ENCODE data around the gene SUPT4H1.
A peak's percentile ranks its signal among the peaks of the same experiment; 100 is the strongest.

The SUPT4H1 gene

DNA sequence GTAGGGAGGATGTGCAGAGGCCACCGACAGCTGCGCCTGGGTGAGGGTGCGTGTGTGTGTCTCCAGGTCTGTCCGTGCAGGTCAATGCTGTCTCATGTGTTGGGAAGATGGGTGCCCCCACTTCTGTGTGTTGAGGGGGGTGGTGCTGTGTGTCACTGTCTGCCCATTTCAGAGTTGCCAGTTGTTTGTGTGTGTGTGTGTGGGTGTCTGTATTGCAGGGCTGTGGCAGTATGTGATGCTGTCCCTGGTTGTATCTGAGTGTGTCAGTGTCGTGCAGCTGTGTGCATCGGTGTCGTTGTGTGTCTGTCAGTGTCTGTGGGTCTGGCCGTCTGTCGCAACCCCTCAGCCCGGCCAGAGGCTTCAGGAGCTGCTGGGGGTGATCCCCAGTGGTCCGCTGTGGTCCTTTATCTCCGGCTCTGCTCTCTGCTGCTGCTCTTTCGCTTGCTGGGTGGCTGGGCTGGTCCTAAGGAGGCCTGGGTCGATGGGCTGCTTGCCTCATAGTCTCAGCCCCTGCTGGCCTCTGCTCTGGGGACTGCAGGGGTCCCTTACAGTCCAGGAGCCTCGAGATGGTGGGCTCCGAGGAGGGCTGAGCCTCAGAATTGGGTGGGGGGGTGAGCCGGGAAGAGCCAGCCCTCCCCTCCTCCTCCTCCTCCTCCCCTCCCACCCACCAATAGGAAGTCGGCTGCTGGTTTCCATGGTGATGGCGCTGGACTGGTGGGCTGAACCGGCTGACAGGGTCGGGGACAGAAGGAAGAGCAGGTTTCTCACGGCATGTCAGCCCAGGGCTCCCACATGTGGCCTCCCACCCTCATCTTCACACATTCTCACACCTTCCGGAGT, 23.6 kb downstream of the SUPT4H1 start, which contains the start of gene TSPOAP1:
TSPOAP1 (minus strand) TSS at position 601 of the 840 bp plus-strand sequence. CDS start 875 bp downstream, outside the sequence.
- DNase-seq = peak; percentile 59

DNA sequence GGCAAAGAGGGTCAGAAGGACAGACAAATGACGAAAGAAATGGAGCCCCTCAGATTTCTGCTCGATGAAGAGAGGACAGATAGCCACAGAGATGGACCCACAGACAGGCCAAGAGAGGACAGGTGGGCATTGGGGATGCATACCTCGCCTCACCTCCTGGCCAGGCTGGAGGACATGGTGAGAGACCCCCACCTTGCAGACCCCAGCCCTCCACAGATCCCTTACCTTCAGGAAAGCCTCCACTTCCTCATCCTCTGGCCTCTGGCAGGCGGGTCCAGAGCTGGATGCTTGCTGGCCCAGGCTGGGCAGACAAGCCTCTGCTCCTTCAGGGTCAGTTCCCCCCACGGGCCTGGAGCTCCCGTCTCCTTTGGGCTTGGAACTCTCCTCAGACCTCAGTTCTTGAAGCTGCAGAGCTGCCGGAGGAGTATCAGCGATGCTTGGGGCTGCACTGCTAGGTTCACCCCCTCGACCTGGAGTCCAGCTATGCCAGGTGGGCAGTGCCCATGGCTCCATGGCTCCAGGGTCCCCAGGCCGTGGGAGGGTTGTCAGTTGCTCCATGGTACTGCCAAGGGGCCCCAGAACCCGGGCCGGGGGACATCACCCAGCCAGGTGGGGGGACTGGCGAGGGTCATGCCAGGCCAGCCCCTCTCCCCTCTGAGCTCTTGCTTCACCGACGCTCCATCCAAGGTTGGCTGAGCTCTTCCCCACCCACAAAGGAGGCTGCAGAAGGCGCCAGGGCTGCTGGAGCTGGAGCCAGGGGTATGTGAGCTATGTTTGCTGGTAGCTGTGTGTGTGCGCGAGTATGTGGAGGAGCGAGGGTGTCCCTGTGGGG, 24.4 kb downstream of the SUPT4H1 start:
- peak; percentile 7 for DNase-seq

DNA sequence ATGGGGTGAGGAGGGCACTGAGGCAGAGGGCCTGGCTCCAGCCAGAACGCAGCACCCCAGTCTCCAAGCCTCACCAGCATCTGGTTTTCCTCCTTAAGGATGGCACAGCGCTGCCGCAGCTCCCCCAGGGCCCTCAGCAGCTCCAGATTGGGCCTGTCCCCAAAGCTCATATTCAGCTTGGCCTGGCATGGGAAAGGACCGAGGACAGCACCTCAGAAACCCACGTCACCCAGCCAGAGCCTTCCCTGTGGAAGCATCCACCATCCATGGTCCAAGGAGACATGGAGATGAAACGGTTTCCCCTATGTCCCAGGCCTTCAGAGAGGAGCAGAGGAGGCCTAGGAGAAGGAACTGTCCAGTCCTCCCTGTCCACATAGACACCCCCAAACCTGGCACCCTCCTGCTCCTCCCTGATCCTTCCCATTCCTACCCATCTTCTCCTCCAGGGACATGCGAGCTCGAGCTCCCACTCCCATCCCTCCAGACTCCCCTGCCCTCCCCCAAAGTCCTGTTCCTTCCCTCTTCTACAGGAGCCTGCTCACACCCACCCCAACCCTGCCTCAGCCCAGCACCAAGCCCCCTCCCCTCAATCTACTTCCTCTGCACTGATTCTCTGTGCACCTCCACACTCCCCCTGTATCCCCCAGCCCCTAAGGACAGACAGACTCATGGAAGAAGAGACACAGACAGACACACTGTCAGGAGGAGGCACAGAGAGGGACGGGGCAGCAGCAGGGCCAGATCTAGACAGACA, 25.2 kb downstream of the SUPT4H1 start:
- no peak for DNase-seq

DNA sequence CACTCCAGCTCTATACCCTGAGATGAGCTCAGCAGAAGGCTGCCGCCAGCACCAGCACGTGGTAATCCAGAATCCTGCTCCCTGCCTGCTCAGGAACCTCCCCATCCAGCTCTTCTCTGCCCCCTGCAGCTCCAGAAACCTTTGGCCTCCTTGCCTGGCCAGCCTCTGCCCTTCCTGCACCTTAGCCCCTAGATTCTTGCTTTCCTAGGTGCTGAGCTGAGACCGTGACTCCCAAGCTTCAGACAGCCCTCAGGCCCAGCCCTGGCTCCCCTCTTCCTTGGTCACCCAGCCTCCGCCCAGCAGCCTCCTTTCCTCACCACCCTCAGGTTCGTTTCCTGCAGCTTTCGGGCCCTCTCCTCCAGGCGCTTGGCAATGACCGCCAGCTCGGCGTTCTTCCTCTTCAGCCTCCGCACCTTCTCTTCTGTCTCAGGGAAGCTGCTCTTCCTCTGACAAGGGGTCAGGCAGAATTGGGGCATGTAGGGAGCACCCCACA, 26.0 kb downstream of the SUPT4H1 start:
- no peak for DNase-seq

DNA sequence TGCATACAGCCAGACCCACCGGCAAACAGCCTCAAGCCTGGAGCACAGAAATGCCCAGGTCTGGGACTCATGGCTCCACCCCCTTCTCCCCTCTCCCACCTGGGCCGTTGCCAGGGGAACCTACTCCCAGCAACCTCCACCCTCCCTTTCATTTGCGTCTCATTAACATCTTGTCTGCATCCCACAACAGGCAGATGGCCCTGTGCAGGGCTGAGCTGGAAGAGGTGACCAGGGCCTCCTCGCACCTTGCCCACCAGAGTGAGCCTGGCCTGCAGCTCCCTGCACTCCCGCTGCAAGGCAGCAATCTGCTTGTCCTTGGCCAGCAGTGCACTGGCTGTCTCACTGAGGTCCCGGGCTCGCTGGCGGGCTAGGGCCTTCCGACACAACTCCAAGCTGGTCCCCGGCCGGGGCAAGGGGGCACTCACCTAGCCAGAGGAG, 26.7 kb downstream of the SUPT4H1 start:
- peak; percentile 73 for DNase-seq

DNA sequence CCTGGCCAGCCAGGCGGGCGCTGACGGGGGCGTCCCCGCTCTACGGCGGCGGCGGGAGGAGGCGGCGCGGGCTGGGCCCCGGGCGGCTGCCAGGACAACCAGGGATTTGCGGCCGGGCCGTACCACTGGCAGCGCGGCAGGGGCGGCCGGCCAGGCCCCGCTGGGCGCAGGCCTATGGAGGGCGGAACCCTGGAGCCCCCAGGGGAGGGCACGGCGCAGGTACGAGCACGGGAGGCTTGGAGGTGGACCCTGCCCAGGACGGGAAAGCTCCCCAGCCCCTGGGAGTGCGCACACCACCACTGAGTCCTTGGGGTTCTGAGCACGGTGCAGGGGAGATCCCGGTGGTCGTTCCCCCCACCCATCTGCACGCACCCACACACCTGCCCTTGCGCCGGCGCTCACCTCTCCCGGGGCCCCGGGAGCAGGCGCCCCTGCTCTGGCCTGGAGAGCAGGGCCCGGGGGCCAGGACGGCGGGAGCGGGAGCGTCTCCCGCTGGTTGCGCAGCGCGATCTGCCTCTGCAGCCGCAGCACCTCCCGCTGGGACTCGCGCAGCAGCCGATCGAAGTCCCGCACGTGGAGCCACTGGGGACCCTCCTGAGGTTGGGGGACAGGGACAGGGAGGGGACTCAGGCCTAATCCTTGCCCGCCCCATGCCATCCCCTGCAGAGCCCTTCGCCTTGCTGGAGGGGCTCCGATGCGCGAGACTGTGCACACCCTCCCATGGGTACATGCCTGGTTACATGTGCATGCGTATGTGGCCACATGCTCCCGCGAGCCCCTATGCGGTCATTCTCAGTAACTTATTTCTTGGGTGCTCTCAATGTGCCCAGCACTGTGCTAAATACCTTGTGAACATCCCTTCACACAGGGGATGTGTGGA, 27.4 kb downstream of the SUPT4H1 start:
- DNase-seq = peak; percentile 82

DNA sequence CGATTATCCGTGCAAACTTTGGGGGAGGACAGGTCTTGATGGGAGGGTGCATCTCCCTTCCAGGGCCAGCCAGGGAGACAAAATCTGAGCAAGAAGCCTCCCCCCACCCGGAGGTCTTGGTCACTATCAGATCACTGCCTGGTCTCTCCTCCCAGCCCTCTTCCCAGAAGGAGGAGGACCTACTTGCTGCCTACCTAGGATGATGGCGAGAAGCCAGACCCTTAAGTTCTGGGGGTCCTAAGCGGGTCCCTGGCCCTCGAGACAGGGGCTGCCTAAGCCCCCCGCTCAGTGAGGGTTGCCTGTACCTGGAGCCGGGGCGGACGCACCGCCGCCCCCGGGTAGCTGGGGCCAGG, 28.0 kb downstream of the SUPT4H1 start:
- peak; percentile 43 for DNase-seq

DNA sequence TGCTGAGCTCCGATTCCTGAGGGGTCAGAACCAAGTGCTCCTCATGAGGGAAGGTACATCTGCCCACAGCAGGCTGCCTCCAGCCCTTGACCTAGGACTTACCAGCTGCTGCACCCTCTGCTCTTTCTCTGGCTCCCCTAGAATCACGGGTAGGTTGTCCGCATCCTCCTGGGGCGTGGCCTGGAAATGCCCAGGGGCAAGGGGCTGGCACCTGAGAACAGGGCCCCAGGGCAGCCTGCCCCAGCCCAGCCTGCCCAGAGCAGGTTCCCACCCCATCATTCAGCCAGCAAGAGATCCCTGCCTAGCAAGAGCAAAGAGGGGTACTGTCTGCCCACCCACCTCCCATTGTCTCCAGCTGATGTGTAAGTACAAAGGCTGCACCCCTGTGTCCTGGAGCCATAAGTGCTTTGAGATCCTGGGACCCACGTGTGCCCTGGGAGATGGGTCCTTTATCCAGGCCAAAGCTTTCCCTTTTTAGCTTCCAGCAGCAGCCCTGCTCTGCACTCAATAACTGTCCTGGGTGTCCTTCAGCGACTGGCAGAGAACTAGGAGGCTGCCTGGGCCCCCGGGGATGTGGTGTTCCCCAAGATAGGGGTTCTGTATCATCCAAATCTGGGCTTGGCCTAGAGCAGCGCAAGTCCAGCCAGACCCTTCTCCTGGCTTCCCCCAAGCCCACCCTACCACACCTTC, 28.5 kb downstream of the SUPT4H1 start:
- peak; percentile 6 for DNase-seq

DNA sequence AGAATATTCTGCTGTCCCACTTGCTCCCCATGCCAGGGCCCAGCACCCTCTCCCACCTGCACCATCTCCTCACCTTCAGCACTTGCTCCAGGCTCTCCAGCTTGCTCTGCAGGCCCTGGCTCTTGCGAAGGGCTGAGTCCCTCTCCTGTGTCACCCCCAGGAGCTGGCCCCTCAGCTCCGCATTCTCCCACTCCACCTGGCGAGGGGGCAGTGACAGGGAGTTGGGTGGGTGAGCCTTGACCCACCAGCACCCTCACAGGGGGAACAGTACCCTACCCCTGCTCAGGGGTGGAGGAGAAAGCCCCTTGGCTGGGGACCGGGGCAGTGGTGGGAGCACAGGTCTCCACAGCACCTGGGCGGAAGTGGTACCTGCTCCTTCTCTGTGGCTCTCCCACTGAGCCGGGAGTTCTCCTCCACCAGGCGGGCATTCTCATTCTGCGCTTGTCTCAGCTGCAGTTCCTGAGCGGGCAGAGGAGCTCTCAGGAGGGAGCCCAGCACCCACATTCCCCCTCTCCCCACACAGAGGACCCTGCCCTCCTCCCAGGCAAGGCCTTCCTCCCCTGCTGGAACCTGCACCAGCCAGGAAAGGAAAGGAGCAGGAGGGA, 29.3 kb downstream of the SUPT4H1 start:
- DNase-seq = no peak

DNA sequence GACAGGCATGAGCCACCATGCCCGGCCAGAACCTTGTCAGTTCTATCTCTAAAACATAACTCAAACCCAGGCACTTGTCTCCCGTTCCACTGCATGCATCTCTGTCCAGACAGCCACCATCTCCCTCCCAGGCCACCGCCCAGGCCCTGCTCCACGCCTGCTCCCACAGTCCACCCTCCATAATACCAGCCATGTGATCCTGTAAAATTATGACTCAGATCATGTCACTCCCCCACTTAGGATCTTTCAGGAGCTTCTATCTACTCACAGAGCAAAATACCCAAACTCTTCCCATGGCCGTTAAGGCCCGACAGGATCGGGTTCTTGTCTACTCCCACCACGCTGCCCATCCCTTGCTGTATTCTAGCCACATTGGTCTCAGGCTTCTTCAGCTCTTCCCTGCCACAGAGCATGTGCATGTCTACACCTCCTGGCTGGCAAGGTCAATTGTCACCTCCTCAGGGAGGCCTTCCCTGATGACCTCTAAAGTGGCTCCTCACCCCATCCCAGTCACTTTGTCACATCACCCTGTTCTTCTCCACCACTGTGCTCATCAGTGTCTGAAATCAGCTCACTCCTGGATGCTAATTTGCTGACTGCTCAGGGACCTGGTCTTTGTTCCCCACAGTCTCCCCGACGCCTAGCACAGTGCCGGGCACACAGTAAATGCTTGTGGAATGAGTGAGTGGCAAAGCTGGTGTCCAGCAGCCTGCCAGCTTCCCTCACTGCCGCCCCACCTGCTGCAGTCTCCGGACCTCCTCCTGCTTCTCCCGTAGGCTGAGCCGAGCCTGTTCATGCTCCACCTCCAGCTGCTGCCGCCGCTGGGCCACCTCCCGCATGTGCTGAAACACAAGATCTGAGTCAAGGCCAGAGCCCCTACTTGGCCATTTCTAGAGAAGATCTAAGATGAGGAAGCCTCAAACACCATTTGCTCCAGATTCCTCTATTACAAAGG, 30.2 kb downstream of the SUPT4H1 start:
- DNase-seq = no peak

DNA sequence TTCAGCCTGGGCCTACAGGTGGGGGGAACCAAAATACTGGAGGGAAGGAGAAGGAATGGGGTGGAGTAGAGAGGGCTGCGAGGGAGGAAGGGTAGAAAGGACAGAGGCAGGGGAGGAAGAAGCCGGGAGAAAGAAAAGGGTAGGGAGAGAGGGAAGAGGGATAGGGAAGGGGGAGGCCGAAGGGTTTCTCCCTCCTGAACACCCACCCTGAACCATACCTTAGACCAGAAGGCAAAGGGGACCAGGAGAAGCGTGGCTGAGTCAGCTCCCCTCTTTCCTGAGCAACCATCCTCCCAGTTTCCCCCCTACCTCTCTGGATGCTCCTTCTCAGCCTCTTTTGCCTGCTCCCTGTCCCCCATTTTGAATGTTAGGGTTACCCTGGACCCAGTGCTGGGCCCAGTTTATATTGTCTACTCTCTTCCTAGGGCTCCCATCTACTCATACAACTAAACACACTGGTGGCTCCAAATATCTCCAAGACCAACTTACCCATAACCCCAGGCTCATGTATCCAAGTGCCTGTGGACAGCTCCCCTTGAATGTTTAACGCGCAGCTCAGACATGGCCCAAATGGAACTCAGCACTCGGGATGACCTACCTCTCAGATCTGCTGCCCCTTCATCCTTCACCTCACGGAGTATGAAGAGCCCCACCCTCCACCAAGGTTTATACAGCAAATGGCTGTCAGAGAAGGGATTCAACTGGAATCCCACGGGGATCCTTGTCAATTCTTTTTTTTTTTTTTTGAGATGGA, 31.3 kb downstream of the SUPT4H1 start:
- no peak for DNase-seq

DNA sequence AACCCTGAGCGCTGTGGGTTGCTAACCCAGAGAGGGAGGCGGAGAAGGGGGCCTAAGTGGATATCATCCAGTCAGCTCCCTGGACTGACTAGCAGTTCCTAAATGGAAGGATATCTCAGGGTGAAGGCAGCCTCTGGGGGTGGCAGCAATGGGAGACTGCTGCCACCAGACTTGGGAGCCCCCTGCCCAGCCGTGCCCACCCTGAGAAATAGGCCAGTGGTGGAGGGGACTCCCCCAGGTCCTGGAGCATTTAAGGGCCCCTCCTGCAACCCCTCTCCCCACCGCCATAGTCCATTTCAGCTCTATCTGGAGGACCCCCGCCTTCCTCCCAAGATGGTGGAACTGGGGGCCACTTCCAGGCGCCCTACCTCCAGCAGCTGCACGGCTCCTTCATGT, 31.8 kb downstream of the SUPT4H1 start:
- no peak for DNase-seq

DNA sequence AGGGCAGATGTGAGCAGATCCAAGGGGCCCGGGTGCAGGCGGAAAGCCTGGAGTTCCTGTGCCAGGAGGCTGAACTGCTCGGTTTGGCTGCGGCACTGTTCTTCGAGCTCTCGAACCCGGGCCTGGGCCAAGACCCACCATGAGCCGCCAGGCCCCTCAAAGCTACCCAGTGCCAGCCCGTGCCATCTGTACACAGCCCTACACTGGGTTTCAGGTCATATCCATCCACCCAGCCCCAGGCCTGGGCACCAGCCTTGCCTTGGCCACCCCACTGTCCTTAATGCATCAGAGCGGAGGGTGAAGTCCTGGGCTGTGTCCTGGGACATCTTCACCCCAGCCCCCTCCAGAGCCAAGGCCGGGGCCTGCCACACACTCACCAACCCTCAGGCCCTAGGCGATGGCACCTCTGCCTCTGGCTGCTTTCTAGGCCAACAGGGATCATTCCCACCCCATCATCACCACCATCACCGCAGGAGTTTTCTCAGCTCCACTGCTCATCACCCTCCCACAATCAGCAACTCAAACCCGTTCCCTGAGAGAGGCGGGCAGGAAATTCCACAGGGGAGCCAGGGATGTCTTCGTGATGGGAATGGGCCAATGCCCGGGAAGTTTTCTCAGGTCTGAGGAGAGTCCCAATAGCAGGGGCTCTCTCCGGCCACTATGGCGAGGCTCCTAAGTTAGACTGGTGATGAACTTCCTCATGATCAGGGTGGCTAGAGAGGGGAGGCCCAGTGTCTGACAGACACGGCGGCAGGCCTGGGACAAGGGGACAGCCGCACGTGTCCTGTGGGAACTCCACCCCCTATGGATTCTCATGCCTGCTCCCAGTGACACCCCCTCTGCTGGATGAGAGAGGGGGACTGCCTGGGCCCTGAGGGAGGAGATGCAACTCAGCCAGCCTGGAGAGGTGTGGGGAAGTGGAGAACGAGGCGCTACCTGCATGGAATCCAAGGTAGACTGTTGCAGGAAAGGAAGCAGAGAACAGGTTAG, 32.5 kb downstream of the SUPT4H1 start:
- no peak for DNase-seq

DNA sequence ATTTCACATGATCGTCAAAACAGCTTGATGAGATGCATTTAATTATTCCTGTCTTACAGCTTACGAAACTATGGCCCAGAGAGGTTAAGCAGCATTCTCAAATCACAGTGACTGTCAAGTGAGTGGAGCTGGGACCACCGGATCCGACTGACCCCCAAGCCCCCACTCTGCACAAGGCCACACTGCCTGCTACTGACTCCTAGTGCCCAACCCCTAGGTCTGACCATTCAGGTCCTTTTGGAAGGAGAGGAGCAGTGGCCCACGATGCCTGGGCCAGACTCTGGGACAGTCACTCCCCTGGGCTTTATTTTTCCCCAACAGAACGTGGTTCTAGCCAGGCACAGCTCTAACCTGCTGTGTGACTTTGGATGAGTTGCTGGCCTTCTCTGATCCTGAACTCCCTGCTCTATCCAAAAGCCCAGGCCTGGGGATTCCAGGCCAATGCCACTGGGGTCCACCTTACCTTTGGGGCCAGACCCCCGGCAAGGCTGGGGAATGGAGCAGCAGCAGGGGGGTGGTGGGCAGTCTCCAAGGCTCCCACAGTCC, 33.3 kb downstream of the SUPT4H1 start:
- no peak for DNase-seq

DNA sequence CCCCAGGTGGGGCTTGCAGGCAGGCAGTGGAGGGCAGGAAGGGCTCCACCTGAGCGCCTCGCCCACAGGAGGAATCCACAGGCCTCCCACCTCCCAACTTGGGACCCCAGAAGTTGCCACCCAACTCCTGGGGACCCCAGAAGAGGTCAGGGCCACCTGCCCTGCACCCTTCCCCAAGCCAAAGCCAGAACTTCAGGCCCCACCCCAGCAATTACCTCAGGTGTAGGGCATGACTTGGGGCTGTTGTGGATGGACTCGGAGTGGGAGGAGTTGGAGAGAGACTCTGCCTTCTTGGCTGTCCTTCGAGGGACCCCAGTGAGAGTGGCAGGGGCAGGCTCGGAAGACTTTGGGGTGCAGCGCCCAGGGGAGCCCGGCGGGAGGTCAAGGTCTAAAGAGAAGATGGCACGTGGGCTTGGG, 33.9 kb downstream of the SUPT4H1 start:
- no peak for DNase-seq

DNA sequence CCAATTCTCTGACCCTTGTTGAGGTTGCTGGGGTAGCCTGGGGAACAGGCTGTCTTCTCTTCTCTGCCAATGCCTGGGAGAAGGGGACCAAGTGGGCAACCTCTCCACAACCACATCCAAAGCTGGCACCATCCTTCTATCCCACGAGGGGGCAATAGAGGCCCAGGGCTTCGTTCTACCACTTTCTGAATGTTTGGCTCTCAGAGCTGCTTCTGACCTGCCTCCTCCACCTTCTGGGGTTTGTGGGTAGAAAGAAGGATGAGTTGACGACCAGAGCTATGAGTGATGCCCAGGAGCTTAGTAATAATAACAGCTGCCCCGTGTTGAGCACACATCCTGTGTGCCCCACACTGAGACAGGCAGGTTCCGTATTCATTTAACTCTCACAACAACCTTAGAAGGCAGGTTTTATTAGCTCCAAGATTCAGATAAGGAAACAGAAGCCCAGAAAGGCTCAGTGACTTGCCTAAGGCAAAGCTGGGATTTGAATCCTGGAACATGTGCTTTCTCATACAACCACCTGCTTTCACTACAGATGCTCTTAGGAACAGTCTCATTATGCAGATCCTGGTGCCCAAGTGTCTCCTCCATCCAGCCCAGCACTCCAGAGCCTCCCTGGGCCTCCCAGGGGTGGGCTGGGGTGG, 34.5 kb downstream of the SUPT4H1 start:
- no peak for DNase-seq
